HCEC 1CT (cell line): ENCODE data around the gene ADH1C.
"Not testable (repeated sequence)": the region's sequence is repeated elsewhere in the genome, so short reads cannot be mapped to it uniquely, and the experiment has no call there.

Experiments
- DNase-seq: peaks from one replicate; pipeline ENCODE4 v3.0.0-alpha.2; 2017

The ADH1C gene

GRCh38 chr4:99357948-99358347, 5.4 kb upstream of the ADH1C start:
- no peak for DNase-seq

GRCh38 chr4:99356992-99357391, 4.4 kb upstream of the ADH1C start:
- no peak for DNase-seq

GRCh38 chr4:99356149-99356548, 3.6 kb upstream of the ADH1C start:
- not testable (repeated sequence) for DNase-seq

- DNase-seq = no peak
Observed at GRCh38 chr4:99351487-99351886, 1.1 kb downstream of the ADH1C start.

- DNase-seq = no peak
Observed at GRCh38 chr4:99349338-99349737, 3.2 kb downstream of the ADH1C start.

- not testable (repeated sequence) for DNase-seq
Observed at GRCh38 chr4:99342624-99343023, 9.9 kb downstream of the ADH1C start.

GRCh38 chr4:99341426-99341825, 11.1 kb downstream of the ADH1C start:
- no peak for DNase-seq

GRCh38 chr4:99339172-99339571, 13.4 kb downstream of the ADH1C start:
- no peak for DNase-seq

- DNase-seq = no peak
Observed at GRCh38 chr4:99336553-99336952, 16.0 kb downstream of the ADH1C start.

GRCh38 chr4:99334880-99335279, 17.7 kb downstream of the ADH1C start:
- DNase-seq = no peak

GRCh38 chr4:99330648-99331047, 21.9 kb downstream of the ADH1C start:
- no peak for DNase-seq

- no peak for DNase-seq
Observed at GRCh38 chr4:99329876-99330275, 22.7 kb downstream of the ADH1C start.

GRCh38 chr4:99324979-99325378, 27.6 kb downstream of the ADH1C start:
- peak; percentile 52 for DNase-seq

GRCh38 chr4:99324361-99324760, 28.2 kb downstream of the ADH1C start:
- DNase-seq = no peak

- peak; percentile 15 for DNase-seq
Observed at GRCh38 chr4:99323756-99324155, 28.8 kb downstream of the ADH1C start.

- no peak for DNase-seq
Observed at GRCh38 chr4:99321241-99322191, 31.0 kb downstream of the ADH1C start, which contains the start of gene ADH1B. ADH1B (minus strand) TSS chr4:99321401; CDS start chr4:99321331, 70 bp downstream.

- DNase-seq = not testable (repeated sequence)
Observed at GRCh38 chr4:99317811-99318210, 34.7 kb downstream of the ADH1C start.

- no peak for DNase-seq
Observed at GRCh38 chr4:99317354-99317753, 35.2 kb downstream of the ADH1C start.

- DNase-seq = no peak
Observed at GRCh38 chr4:99315839-99316238, 36.7 kb downstream of the ADH1C start.

- no peak for DNase-seq
Observed at GRCh38 chr4:99314211-99314610, 38.3 kb downstream of the ADH1C start.

- no peak for DNase-seq
Observed at GRCh38 chr4:99310389-99310788, 42.2 kb downstream of the ADH1C start.

- no peak for DNase-seq
Observed at GRCh38 chr4:99305638-99306400, 46.7 kb downstream of the ADH1C start.

GRCh38 chr4:99301376-99302164, 51.0 kb downstream of the ADH1C start:
- peak; percentile 30 for DNase-seq
